Testis (tissue), 3 donors: ENCODE results near the gene SMG1. TPM values are rescaled to one million over a fixed set of nuclear protein-coding genes. Genes with fewer than 3 reads are reported as not detected.

Experiments
- DNase-seq: peaks from one replicate; pipeline ENCODE4 v3.0.0-alpha.2; 2019
- H3K27ac ChIP-seq, 2 donors: fragments of 200-600 bp; sonication (generic); one replicate each; pipeline ENCODE4 v1.5.1; 2019
- H3K27me3 ChIP-seq: fragments of 200-600 bp; sonication (generic); one replicate; pipeline ENCODE4 v1.5.1; 2019
- H3K36me3 ChIP-seq: fragments of 200-600 bp; sonication (generic); one replicate; pipeline ENCODE4 v1.5.1; 2017; ENCODE audit warnings: low read depth; ENCODE audit errors: missing control alignments
- H3K4me1 ChIP-seq: fragments of 200-600 bp; sonication (generic); one replicate; pipeline ENCODE4 v1.5.1; 2019
- H3K4me3 ChIP-seq, 2 donors: fragments of 200-600 bp; sonication (generic); one replicate each; pipeline ENCODE4 v1.5.1; 2017 to 2019
- H3K9me3 ChIP-seq: fragments of 200-600 bp; sonication (generic); one replicate; pipeline ENCODE4 v1.5.1; 2017
- CTCF ChIP-seq, 3 experiments: fragments of 450-650 bp in 2 of 3; fragments of 200-600 bp in 1 of 3; sonication (generic) in 1 of 3; IDR thresholded peaks; one replicate each; pipeline ENCODE4 v1.5.1; 2016 to 2019; ENCODE audit warnings: antibody characterized with exemption in 3 of 3, mild to moderate bottlenecking in 2 of 3, moderate library complexity in 1 of 3
- POLR2A ChIP-seq: fragments of 450-650 bp; IDR thresholded peaks from one replicate; pipeline ENCODE4 v1.6.1; 2017; ENCODE audit warnings: antibody characterized with exemption, mild to moderate bottlenecking, moderate library complexity
- WGBS, 2 donors: methylation state at CpG; one replicate each; pipeline ENCODE4 v1.1.5; 2018; 5-methylcytosine and 5-hydroxymethylcytosine counted together
- intact Hi-C: fragments of 100-400 bp; cut with DNase I; formaldehyde crosslinking; loops from one replicate; pipeline ENCODE4 v1.15.1; 2023; ENCODE audit warnings: low total_unique reads
- polyA plus RNA-seq: library from polyadenylated mRNA; stranded (reverse); fragments of 350-450 nt; fragmentation: Illumina TruSeq; extraction: RNeasy Lipid Tissue Mini Kit (QIAGEN cat#74804); gene quantifications from one replicate; pipeline ENCODE4 v1.2.3, GENCODE V29; 2014; ENCODE audit warnings: low read depth, low replicate concordance; ENCODE audit not compliant: insufficient read depth
- total RNA-seq, 2 donors: library from RNA; depleted of rRNA; stranded (reverse); fragments of >200 nt; gene quantifications; one replicate each; pipeline ENCODE4 v1.2.3, GENCODE V29; 2016

Gene SMG1
- total and polyA plus RNA-seq, 3 donors from 2014 or later, result 32.3 to 138 (median 113) TPM

DNA sequence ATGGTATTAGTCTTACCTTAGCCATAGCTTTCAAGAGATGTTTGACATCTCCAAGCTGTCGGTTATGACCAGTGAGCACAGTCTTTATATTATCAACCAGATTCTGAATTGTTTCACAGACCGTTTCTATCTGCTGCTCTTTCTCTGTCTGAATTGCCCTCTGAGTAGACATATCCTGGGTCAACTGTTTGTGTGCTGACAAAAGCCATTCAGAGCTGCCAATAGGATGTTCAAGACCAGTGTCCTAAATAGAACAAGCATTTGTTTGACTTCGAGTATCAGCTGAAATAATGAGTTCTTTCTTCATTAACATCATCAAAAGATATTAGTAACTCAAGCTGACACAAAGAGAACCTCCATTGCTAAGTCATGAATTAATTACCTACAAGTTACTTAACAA, 109.9 kb downstream of the SMG1 start:
- no peak for DNase-seq
- 80 to 82% methylated on average over 3 of the region's 3 CpGs for WGBS, 2 donors
- Histone ChIP-seq H3K27ac (no peak overlapping the region), H3K4me3 (no peak overlapping the region), H3K4me1 (no peaks in the 10 kb centered on the region), H3K27me3 (no peaks in the 10 kb centered on the region), H3K36me3 (no peaks in the 10 kb centered on the region), H3K9me3 (no peaks in the 10 kb centered on the region)
- TF ChIP-seq POLR2A (no peak), CTCF (IDR thresholded peaks at IDR 0.05) (no peak)
- intact Hi-C loops, result no loop called here

DNA sequence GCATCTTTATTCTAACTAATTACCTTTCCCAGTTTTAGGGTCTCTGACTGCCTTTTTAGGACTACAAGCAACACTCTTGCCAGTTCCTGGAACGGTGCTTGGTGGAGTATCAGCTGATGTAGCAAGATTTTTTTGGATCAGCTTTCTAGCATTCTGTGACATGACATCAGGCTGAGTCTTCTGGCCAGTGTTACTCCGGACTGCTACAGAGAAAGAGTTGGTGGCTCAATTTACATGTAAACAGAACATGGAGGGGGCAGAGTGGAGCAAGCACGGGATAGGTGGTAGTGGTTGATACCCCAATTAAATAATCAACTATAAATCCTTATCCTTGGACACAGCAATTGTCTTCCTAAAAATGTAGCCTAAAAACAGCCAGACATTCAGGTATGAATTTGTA, 114.3 kb downstream of the SMG1 start:
- no peaks in the 10 kb centered on the region for H3K36me3 ChIP-seq
- H3K9me3 ChIP-seq, result no peaks in the 10 kb centered on the region
- 92 to 96% methylated on average over 3 of the region's 3 CpGs for WGBS, 2 donors
- DNase-seq, result no peak
- TF ChIP-seq POLR2A (no peak), CTCF (IDR thresholded peaks at IDR 0.05) (no peak)
- no peaks in the 10 kb centered on the region for H3K27me3 ChIP-seq
- H3K4me3 ChIP-seq, result no peak overlapping the region
- intact Hi-C loops, result no loop called here
- H3K4me1 ChIP-seq, result no peaks in the 10 kb centered on the region
- no peak overlapping the region for H3K27ac ChIP-seq

GRCh38 chr16:18809165-18809564, 117.0 kb downstream of the SMG1 start:
- Histone ChIP-seq H3K36me3 (no peaks in the 10 kb centered on the region), H3K9me3 (no peaks in the 10 kb centered on the region), H3K27me3 (no peaks in the 10 kb centered on the region), H3K27ac (no peak overlapping the region), H3K4me1 (no peaks in the 10 kb centered on the region), H3K4me3 (no peak overlapping the region)
- intact Hi-C loops, result no loop called here
- no peak for DNase-seq
- TF ChIP-seq CTCF (IDR thresholded peaks at IDR 0.05) (no peak), POLR2A (no peak)
- WGBS, 2 donors, result 90 to 91% methylated on average over 13 of the region's 13 CpGs

GRCh38 chr16:18805257-18805773, 120.9 kb downstream of the SMG1 start:
- WGBS, 2 donors, result 35 to 42% methylated on average over 2 of the region's 2 CpGs
- Histone ChIP-seq H3K36me3 (no peaks in the 10 kb centered on the region), H3K4me3 (no peak overlapping the region), H3K9me3 (no peaks in the 10 kb centered on the region), H3K27ac (no peak overlapping the region), H3K27me3 (no peaks in the 10 kb centered on the region), H3K4me1 (no peaks in the 10 kb centered on the region)
- DNase-seq, result no peak
- intact Hi-C loops, result no loop called here
- TF ChIP-seq POLR2A (no peak), CTCF (IDR thresholded peaks at IDR 0.05) (no peak)

DNA sequence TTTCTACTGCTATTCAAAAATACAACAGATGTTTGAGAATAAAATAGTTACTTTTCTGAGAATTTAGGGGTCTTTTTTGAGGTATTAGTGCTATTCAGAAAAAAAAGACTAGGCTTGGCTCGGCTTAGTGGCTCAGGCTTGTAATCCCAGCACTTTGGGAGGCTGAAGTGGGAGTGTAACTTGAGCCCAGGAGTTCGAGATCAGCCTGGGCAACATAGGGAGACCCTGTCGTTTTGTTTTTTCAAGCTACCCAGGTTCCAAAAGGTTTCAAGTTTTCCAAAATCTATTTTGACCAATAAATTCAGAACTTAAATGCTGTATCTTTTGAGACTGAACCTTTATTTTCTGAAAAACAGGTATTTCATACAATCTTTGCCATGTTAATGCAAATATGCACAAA, 121.7 kb downstream of the SMG1 start:
- no peak overlapping the region for H3K27ac ChIP-seq
- no peaks in the 10 kb centered on the region for H3K27me3 ChIP-seq
- H3K4me1 ChIP-seq, result peaks cover 5% of the 10 kb centered on the region
- no peaks in the 10 kb centered on the region for H3K36me3 ChIP-seq
- 44 to 58% methylated on average over 3 of the region's 3 CpGs for WGBS, 2 donors
- intact Hi-C loops, result no loop called here
- H3K4me3 ChIP-seq, result no peak overlapping the region
- TF ChIP-seq CTCF (IDR thresholded peaks at IDR 0.05) (no peak), POLR2A (no peak)
- no peak for DNase-seq
- no peaks in the 10 kb centered on the region for H3K9me3 ChIP-seq
